H1 (cell line): ENCODE measurements around the gene MRPS12. TPM values are rescaled to one million over a fixed set of nuclear protein-coding genes. Genes with fewer than 3 reads are reported as not detected.

ENCODE experiments used
- CTCF ChIA-PET: fragments of 300-600 bp; sonication (Branson Sonifier 250); formaldehyde crosslinking; loops from one replicate; lab custom pipeline; 2021; ENCODE audit not compliant: partially characterized antibody; lab: Charles Lee
- POLR2A ChIA-PET: fragments of 300-600 bp; sonication (Branson Sonifier 250); formaldehyde crosslinking; loops from one replicate; lab custom pipeline; 2021; ENCODE audit warnings: inconsistent platforms; ENCODE audit not compliant: partially characterized antibody; lab: Charles Lee
- DNase-seq, 2 experiments: peaks; one replicate each; pipeline versions ENCODE4 v3.0.0 to v3.0.0-alpha.2; 2010 to 2022; ENCODE audit warnings: low spot score in 2 of 2, low read depth in 1 of 2, mixed read lengths in 1 of 2
- FAIRE-seq: peaks from 2 replicates; lab custom pipeline; 2011; peaks lifted over from hg19 to GRCh38; lab: Jason Lieb, UNC
- H2AFZ ChIP-seq: 2 replicates; pipeline ENCODE4 v1.8.1; 2012; ENCODE audit warnings: low read length, inconsistent platforms
- H2AK5ac ChIP-seq: 2 replicates; pipeline ENCODE4 v1.6.1; 2013; ENCODE audit warnings: low read depth, low read length
- H2BK120ac ChIP-seq: replicated peaks from 2 replicates; pipeline ENCODE3; 2013; ENCODE audit warnings: low read depth, low read length, inconsistent platforms
- H2BK12ac ChIP-seq: 2 replicates; pipeline ENCODE4 v1.6.1; 2013; ENCODE audit warnings: low read depth, low read length
- H2BK15ac ChIP-seq: 2 replicates; pipeline ENCODE4 v1.6.1; 2013; ENCODE audit warnings: low read length
- H2BK20ac ChIP-seq: 2 replicates; pipeline ENCODE4 v1.6.1; 2013; ENCODE audit warnings: low read length
- H2BK5ac ChIP-seq: 2 replicates; pipeline ENCODE4 v1.6.1; 2013; ENCODE audit warnings: low read depth, low read length
- H3K14ac ChIP-seq: 2 replicates; pipeline ENCODE4 v1.6.1; 2013; ENCODE audit warnings: inconsistent platforms; ENCODE audit not compliant: insufficient read length
- H3K18ac ChIP-seq: 2 replicates; pipeline ENCODE4 v1.6.1; 2013; ENCODE audit warnings: low read length; ENCODE audit errors: extremely low read depth
- H3K23ac ChIP-seq: 2 replicates; pipeline ENCODE4 v1.6.1; 2013; ENCODE audit warnings: inconsistent platforms; ENCODE audit not compliant: insufficient read length
- H3K23me2 ChIP-seq: 2 replicates; pipeline ENCODE4 v1.6.1; 2013; ENCODE audit warnings: low read depth, low read length
- H3K27ac ChIP-seq: 2 replicates; pipeline ENCODE4 v1.6.1; 2011; ENCODE audit warnings: low read depth, low read length, inconsistent platforms
- H3K27me3 ChIP-seq, 4 experiments: replicated peaks in 1 of 4; 1 replicate in 1 of 4; 2 replicates in 3 of 4; pipeline versions ENCODE4 v1.6.1 to v1.8.1; 2011 to 2013; ENCODE audit warnings: low read length in 3 of 4, mild to moderate bottlenecking in 3 of 4, inconsistent platforms in 2 of 4, mixed read lengths in 2 of 4, moderate library complexity in 1 of 4; ENCODE audit not compliant: control insufficient read depth in 3 of 4, insufficient read depth in 3 of 4; ENCODE audit errors: extremely low read depth in 1 of 4
- H3K36me3 ChIP-seq, 4 experiments: 2 replicates each; pipeline versions ENCODE4 v1.6.1 to v1.8.1; 2011 to 2013; ENCODE audit warnings: mild to moderate bottlenecking in 4 of 4, low read length in 3 of 4, moderate library complexity in 2 of 4, control low read depth in 1 of 4, inconsistent platforms in 1 of 4; ENCODE audit not compliant: insufficient read depth in 4 of 4, control insufficient read depth in 2 of 4
- H3K4ac ChIP-seq: replicated peaks from 2 replicates; pipeline ENCODE3; 2013; ENCODE audit warnings: low read length, low read depth, mixed read lengths, inconsistent platforms; ENCODE audit not compliant: insufficient read length
- H3K4me1 ChIP-seq, 4 experiments: replicated peaks in 1 of 4; 1 replicate in 1 of 4; 2 replicates in 3 of 4; pipeline versions ENCODE4 v1.6.1 to v1.8.1; 2011 to 2013; ENCODE audit warnings: low read length in 3 of 4, inconsistent platforms in 2 of 4, mixed read lengths in 1 of 4; ENCODE audit not compliant: insufficient read depth in 4 of 4, control insufficient read depth in 3 of 4
- H3K4me2 ChIP-seq, 2 experiments: 2 replicates each; pipeline versions ENCODE4 v1.6.1 to v1.8.1; 2011 to 2013; ENCODE audit warnings: low read depth in 2 of 2, low read length in 2 of 2, control low read depth in 1 of 2, inconsistent platforms in 1 of 2, mild to moderate bottlenecking in 1 of 2; ENCODE audit not compliant: insufficient read depth in 1 of 2
- H3K4me3 ChIP-seq, 4 experiments: fragments of 200-600, 300-600 bp in 1 of 4; sonication (generic), shearing (Covaris generic), sonication (Bioruptor Twin) in 1 of 4; 2 replicates each; pipeline versions ENCODE4 v1.5.1 to v1.8.1; 2011 to 2016; ENCODE audit warnings: low read length in 4 of 4, low read depth in 3 of 4, control low read depth in 2 of 4, inconsistent platforms in 2 of 4, mild to moderate bottlenecking in 2 of 4, mixed read lengths in 1 of 4, moderate library complexity in 1 of 4; ENCODE audit not compliant: insufficient read depth in 2 of 4; ENCODE audit errors: extremely low read depth in 1 of 4
- H3K56ac ChIP-seq: replicated peaks from 2 replicates; pipeline ENCODE3; 2013; ENCODE audit warnings: low read depth, mild to moderate bottlenecking, mixed read lengths, low read length, inconsistent platforms; ENCODE audit not compliant: insufficient read length
- H3K79me1 ChIP-seq: 2 replicates; pipeline ENCODE4 v1.6.1; 2013; ENCODE audit warnings: low read depth, low read length, control low read depth
- H3K79me2 ChIP-seq, 2 experiments: 2 replicates each; pipeline versions ENCODE4 v1.6.1 to v1.8.1; 2012 to 2013; ENCODE audit warnings: low read length in 2 of 2, mild to moderate bottlenecking in 2 of 2, inconsistent platforms in 1 of 2; ENCODE audit not compliant: insufficient read depth in 2 of 2, control insufficient read depth in 1 of 2
- H3K9ac ChIP-seq, 4 experiments: replicated peaks in 1 of 4; 1 replicate in 1 of 4; 2 replicates in 3 of 4; pipeline versions ENCODE4 v1.6.1 to v1.8.1; 2011 to 2013; ENCODE audit warnings: low read depth in 3 of 4, low read length in 3 of 4, control low read depth in 2 of 4, mild to moderate bottlenecking in 2 of 4, moderate library complexity in 2 of 4, inconsistent platforms in 1 of 4; ENCODE audit errors: extremely low read depth in 1 of 4
- H3K9me3 ChIP-seq, 2 experiments: 2 replicates each; pipeline versions ENCODE4 v1.6.1 to v1.8.1; 2012 to 2013; ENCODE audit warnings: mild to moderate bottlenecking in 2 of 2, moderate library complexity in 2 of 2, control low read depth in 1 of 2, inconsistent platforms in 1 of 2, low read depth in 1 of 2, low read length in 1 of 2, mixed read lengths in 1 of 2; ENCODE audit not compliant: insufficient read depth in 2 of 2
- H4K20me1 ChIP-seq, 2 experiments: replicated peaks in 1 of 2; 2 replicates each; pipeline versions ENCODE3 to v1.8.1; 2011 to 2013; ENCODE audit warnings: inconsistent platforms in 2 of 2, low read length in 2 of 2, mild to moderate bottlenecking in 1 of 2; ENCODE audit not compliant: insufficient read depth in 2 of 2, control insufficient read depth in 1 of 2
- H4K5ac ChIP-seq: 2 replicates; pipeline ENCODE4 v1.6.1; 2013; ENCODE audit warnings: low read length, low read depth, mixed read lengths, inconsistent platforms; ENCODE audit not compliant: insufficient read length
- H4K8ac ChIP-seq: 2 replicates; pipeline ENCODE4 v1.8.0; 2013; ENCODE audit warnings: mild to moderate bottlenecking, moderate library complexity, low read length, inconsistent platforms; ENCODE audit not compliant: insufficient read depth; ENCODE audit errors: extremely low read depth
- H4K91ac ChIP-seq: replicated peaks from 2 replicates; pipeline ENCODE3; 2013; ENCODE audit warnings: low read length, mixed read lengths, inconsistent platforms; ENCODE audit not compliant: insufficient read length
- CBX5 ChIP-seq: fragments of 300-800, 300-1000 bp; sonication (generic); IDR thresholded peaks from 2 replicates; pipeline ENCODE4 v1.7.1; 2016; ENCODE audit warnings: antibody characterized with exemption, low read length, low read depth
- CHD1 ChIP-seq: IDR thresholded peaks from 2 replicates; pipeline ENCODE4 v1.6.1; 2012; ENCODE audit warnings: low read depth, low read length, improper control_type of control experiment
- CHD2 ChIP-seq: IDR thresholded peaks from 2 replicates; pipeline ENCODE4 v1.6.1; 2012; ENCODE audit warnings: low read length, improper control_type of control experiment
- CREB1 ChIP-seq: IDR thresholded peaks from 2 replicates; pipeline ENCODE4 v1.6.1; 2012; ENCODE audit warnings: inconsistent platforms
- EZH2 ChIP-seq: fragments of 200-600 bp; sonication (generic); IDR thresholded peaks from 2 replicates; pipeline ENCODE4 v1.7.1; 2012; ENCODE audit warnings: low read depth, mild to moderate bottlenecking, moderate library complexity, low read length, inconsistent platforms; ENCODE audit not compliant: severe bottlenecking
- GABPA ChIP-seq: IDR thresholded peaks from 2 replicates; pipeline ENCODE4 v1.6.1; 2011; ENCODE audit warnings: mild to moderate bottlenecking, low read length, moderate library complexity, borderline replicate concordance; ENCODE audit not compliant: insufficient read depth
- HDAC6 ChIP-seq: IDR thresholded peaks from one replicate; pipeline ENCODE4 v1.7.1; 2012; ENCODE audit warnings: low read depth, mild to moderate bottlenecking, inconsistent platforms, low read length, moderate library complexity
- KDM5A ChIP-seq: fragments of 200-600 bp; IDR thresholded peaks from 2 replicates; pipeline ENCODE4 v1.7.1; 2012; ENCODE audit warnings: mild to moderate bottlenecking, low read length, inconsistent platforms, mixed read lengths
- NANOG ChIP-seq: IDR thresholded peaks from 2 replicates; pipeline ENCODE4 v1.6.1; 2011; ENCODE audit warnings: low read length, low read depth, mild to moderate bottlenecking, inconsistent platforms; ENCODE audit not compliant: insufficient read depth, poor library complexity, severe bottlenecking
- RNF2 ChIP-seq: fragments of 200-900, 300-1000 bp; sonication (generic); IDR thresholded peaks from 2 replicates; pipeline ENCODE4 v1.7.1; 2016; ENCODE audit warnings: borderline replicate concordance, low read depth, mild to moderate bottlenecking, antibody characterized with exemption, low read length; ENCODE audit not compliant: poor library complexity, severe bottlenecking; ENCODE audit errors: missing control alignments
- SIX5 ChIP-seq: IDR thresholded peaks from 2 replicates; pipeline ENCODE4 v1.6.1; 2011; ENCODE audit warnings: mild to moderate bottlenecking, low read depth, low read length
- SUZ12 ChIP-seq: fragments of 200-600 bp; sonication (generic); IDR thresholded peaks from 2 replicates; pipeline ENCODE4 v1.6.1; 2012; ENCODE audit warnings: mild to moderate bottlenecking, inconsistent platforms, low read length, moderate library complexity, mixed read lengths
- WGBS, 2 experiments: shearing (Covaris generic) in 1 of 2; methylation state at CpG; one replicate each; pipeline versions ENCODE4 v1.1.6 to v1.1.7; 2013 to 2015; ENCODE audit warnings: low lambda C conversion rate in 2 of 2, mixed read lengths in 2 of 2, inconsistent platforms in 1 of 2, low coverage in 1 of 2, missing lambda C conversion rate in 1 of 2; ENCODE audit not compliant: insufficient replicate concordance in 2 of 2, insufficient coverage in 1 of 2, insufficient read length in 1 of 2; ENCODE audit errors: extremely low coverage in 1 of 2, missing lambda C conversion rate in 1 of 2; 5-methylcytosine and 5-hydroxymethylcytosine counted together
- polyA plus RNA-seq, 7 experiments: library from polyadenylated mRNA; depleted of rRNA in 3 of 7; stranded (reverse) in 5 of 7; unstranded in 2 of 7; fragments of >200 nt in 5 of 7; fragments of 200-250 nt in 2 of 7; gene quantifications; 1 replicate in 5 of 7; 2 replicates in 1 of 7; 4 replicates in 1 of 7; pipeline versions ENCODE4 v1.2.1 to v1.2.3, GENCODE V29; 2011 to 2013; ENCODE audit warnings: missing spikeins in 2 of 7, mixed read lengths in 2 of 7
- total RNA-seq: library from RNA; stranded (reverse); fragmentation: NEBNext Ultra II Directional; extraction: Animal tissue kit (Norgen Biotek cat#: 25700); gene quantifications from 2 replicates; pipeline ENCODE4 v1.2.1, GENCODE V29; 2021
- TF ChIP-seq, protein P1 (sequence below): IDR thresholded peaks from 2 replicates; pipeline ENCODE4 v1.6.1; 2012; ENCODE audit warnings: inconsistent platforms

Gene MRPS12
- total and polyA plus RNA-seq, 2 of the 8 experiments (the other 6 are each of a cell fraction or from before 2014, with no cell fraction given): 79.0 to 175 TPM

- no peak overlapping the region for H3K56ac ChIP-seq
- FAIRE-seq (no peak), DNase-seq (no peak)
- H3K4me1 ChIP-seq: peaks cover 0 to under 1% (median 0%) of the 10 kb centered on the region in 4 experiments; a peak in 2 of 7 replicates
- H2BK20ac ChIP-seq: no peak overlapping the region
- no peak overlapping the region for H3K4me3 ChIP-seq
- H3K14ac ChIP-seq: no peak overlapping the region
- H3K27ac ChIP-seq: no peak overlapping the region
- H3K23ac ChIP-seq: no peak overlapping the region
- no peak overlapping the region for H2BK120ac ChIP-seq
- H2BK5ac ChIP-seq: no peak overlapping the region
- no peaks in the 10 kb centered on the region for H3K79me1 ChIP-seq
- H2BK12ac ChIP-seq: no peak overlapping the region
- 80% methylated on average over 8 of the region's 12 CpGs; no CpG with 5 or more reads in 1 of the 2 experiments for WGBS, 2 experiments
- ChIA-PET CTCF (interaction anchor here (14.5 kb wide), 1 partner anchor 12 kb away, joined by 120 read pairs; the partner anchor contains the start of genes MRPS12 and SARS2), POLR2A (interaction anchor here (1.2 to 2.2 kb wide), 2 partner anchors 10 to 12 kb away, joined by 6 to 7 read pairs; no protein-coding TSS in a partner anchor)
- H3K23me2 ChIP-seq: peaks cover 3% of the 10 kb centered on the region; the same call in 1 of the 2 replicates
- no peak overlapping the region for H4K5ac ChIP-seq
- H3K79me2 ChIP-seq: no peaks in the 10 kb centered on the region
- H3K9me3 ChIP-seq: no peaks in the 10 kb centered on the region
- peaks cover 0 to 1% of the 10 kb centered on the region in 2 experiments for H4K20me1 ChIP-seq
- no peak overlapping the region for H2BK15ac ChIP-seq
- TF ChIP-seq CBX5: no peak
- TF ChIP-seq KDM5A: no peak
- no peak for TF ChIP-seq CREB1
- no peak for TF ChIP-seq CHD1
- no peak for TF ChIP-seq GABPA
- TF ChIP-seq, protein P1, sequence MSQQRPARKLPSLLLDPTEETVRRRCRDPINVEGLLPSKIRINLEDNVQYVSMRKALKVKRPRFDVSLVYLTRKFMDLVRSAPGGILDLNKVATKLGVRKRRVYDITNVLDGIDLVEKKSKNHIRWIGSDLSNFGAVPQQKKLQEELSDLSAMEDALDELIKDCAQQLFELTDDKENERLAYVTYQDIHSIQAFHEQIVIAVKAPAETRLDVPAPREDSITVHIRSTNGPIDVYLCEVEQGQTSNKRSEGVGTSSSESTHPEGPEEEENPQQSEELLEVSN: no peak
- no peak for TF ChIP-seq SUZ12
- no peak for TF ChIP-seq HDAC6
- no peak for TF ChIP-seq EZH2
- TF ChIP-seq RNF2: no peak
- no peak for TF ChIP-seq CHD2
- no peak for TF ChIP-seq NANOG
- TF ChIP-seq SIX5: no peak
- H4K91ac ChIP-seq: no peak overlapping the region
- no peak overlapping the region for H2AK5ac ChIP-seq
- no peak overlapping the region for H2AFZ ChIP-seq
- H3K4me2 ChIP-seq: no peak overlapping the region
- no peaks in the 10 kb centered on the region for H3K27me3 ChIP-seq
- no peak overlapping the region for H3K9ac ChIP-seq
- peaks cover 0 to 4% (median 0%) of the 10 kb centered on the region in 4 experiments; a peak in 2 of 8 replicates for H3K36me3 ChIP-seq
- no peak overlapping the region for H4K8ac ChIP-seq
- H3K18ac ChIP-seq: no peak overlapping the region
- H3K4ac ChIP-seq: no peak overlapping the region
Measured at GRCh38 chr19:38944981-38945506, 14.3 kb downstream of the MRPS12 start.
